SW480 (cell line): ENCODE measurements around the gene GSS.

Experiments
- DNase-seq: peaks from one replicate; pipeline ENCODE4 v3.0.0-alpha.2; 2016; ENCODE audit warnings: low spot score

GSS gene

DNA sequence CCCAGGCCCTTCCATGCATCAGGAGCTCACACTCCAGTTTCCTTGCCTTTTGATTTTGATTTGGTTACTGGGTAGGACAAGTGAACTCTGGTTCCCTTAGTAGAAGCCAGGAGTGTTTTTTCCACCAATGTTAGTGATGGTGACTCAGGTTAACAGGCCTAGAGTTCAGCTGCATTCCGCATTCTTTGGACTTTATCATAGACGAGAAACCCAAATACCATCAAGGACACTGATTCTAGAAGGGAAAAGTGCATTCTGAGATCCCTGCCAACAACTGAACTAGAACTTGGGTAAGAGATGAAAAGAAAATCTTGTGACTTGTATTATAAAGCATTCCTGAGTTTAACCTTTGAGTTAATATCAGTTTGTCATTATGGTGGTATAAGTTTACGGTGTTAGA, 8.9 kb downstream of the GSS start:
- no peak for DNase-seq

GRCh38 chr20:34945315-34946077, 10.1 kb downstream of the GSS start:
- no peak for DNase-seq

DNA sequence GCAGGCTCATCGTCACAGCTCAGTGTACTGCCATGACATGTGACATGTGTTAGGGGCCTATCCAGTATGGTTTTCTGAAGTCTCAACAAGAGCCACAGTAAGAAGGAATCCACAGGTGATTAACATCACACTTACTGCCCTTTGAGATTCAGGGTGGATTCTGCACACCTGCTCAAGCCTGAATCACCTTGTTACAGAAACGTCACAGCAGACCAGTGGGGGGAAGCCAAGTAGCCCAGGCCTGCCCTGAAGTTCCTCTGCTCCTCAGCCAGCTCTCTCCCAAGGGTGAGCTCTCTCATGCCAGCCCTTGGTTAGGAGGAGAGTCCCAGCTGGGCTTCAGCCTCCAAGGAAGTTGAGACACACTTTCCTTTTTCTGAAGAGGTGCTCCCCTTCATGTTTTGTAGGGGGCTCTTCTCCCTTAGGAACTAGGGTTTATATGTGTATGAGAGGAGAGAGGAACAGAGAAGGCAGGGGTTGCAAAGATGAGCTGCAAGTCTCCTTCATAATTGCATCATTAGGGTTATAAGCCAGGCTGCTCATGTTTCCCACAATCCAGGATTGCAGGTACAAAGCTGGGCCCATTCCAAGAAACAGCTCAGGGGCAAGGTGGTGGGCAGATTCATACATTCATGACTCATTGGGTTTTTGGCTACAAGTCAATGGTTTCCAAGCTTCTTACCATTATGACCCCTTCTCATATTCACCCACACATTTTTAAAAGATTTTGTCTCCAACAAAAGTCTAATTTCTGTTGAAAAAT, 11.6 kb downstream of the GSS start:
- DNase-seq = peak; percentile 41

GRCh38 chr20:34942301-34942700, 13.3 kb downstream of the GSS start:
- no peak for DNase-seq

GRCh38 chr20:34941226-34941625, 14.4 kb downstream of the GSS start:
- DNase-seq = no peak

DNA sequence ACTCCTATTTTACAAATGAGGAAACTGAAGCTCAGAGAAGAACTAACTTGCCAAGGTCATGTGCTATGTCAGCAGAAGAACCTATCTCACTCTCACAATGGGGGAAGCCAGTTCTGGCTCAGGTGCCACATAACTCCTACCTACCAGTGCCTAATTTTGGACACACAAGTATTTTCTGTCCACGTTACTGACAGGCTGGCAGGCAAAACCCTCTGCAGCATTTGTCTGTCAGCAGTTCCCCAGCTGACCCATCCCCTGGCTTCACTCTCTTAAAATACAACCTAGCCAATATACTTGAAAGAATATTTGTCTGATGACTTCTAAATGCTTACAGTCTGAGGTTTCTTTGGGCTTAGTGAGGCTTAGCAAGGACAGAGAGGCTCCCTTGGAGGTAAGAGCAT, 15.5 kb downstream of the GSS start:
- DNase-seq = no peak

DNA sequence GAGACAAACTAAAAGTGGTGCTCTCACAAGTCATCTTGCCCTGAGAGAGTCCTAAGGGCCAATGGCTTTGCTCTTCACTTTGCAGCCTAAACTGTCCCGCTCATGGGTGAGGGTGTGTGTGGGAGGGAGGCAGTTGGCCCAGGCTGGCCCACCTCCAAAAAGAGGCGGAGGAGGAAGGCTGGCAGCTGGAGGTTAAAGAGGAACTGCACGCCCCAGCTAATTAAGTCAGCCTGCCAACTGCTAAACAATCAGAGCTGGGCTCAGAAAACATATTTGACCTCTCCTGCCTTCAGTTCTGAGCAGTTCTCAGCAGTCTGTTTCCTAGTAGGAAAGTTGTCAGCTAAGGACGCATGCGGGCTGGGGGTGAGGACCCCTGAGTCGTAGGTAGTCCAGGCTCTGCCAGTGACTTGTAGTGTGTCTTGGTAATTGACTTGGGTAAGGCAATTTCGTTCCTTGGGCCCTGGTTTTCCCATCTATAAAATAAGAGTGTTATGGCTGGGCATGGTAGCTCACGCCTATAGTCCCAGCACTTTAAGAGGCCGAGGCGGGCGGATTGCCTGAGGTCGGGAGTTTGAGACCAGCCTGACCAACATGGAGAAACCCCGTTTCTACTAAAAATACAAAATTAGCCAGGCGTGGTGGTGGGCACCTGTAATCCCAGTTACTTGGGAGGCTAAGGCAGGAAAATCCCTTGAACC, 17.0 kb downstream of the GSS start:
- DNase-seq = no peak

DNA sequence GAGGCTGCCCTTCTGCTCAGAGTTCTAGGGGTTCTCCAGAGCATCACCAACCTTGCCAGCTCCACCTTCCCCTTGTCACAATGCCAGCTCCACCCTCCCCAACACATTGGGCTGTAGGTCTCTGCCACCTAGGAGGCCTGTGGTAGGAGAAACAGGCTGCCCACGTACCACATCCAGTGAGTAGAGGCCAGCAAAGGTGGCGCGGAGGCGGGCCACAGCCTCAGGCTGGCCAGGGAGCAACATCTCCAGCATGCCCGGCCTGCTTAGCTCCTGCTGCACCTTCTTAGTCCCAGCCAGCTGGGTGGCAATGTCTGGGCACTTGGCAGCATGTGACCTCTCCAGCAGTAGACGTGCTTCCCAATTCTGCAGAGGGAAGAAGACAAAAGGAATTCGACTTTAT, 23.8 kb downstream of the GSS start:
- DNase-seq = no peak

DNA sequence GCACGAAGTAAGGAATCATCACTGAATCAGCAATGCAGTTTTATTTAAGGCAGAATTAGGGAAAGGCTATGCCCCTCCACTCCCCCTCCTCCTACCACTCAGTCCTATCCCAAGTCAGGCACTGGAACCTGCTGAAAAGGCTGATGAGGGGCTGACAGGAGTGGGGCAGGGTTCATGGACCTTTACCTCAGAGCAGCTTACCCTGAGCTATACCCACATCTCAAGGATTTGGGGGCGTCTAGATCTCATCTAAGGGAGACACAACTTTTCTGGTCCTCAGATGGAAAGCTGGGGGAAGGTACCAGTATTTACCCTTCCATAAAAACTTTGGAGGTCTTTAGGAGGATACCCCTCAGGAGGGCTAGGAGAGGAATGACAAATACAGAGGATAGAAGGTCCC, 27.2 kb downstream of the GSS start:
- DNase-seq = no peak

DNA sequence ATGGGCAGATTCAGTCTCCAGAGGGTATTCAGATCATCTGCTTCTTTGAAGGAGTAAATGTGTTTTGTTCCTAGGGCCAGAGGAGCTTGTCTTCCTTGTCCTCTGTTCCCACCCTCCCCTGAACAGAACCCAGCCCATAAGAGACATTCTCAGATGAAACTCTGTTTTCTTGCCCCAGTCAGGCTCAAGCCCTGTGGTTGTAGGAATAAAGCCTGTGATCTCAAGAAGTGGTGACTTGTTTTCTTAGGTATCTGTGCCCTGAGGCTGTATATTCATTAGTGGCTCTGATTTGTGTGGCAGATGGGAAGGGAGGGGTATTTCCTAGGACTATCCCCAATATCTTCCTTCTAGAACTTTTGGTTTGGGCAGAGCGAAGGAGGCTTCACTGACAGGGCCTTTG, 27.9 kb downstream of the GSS start:
- DNase-seq = no peak

DNA sequence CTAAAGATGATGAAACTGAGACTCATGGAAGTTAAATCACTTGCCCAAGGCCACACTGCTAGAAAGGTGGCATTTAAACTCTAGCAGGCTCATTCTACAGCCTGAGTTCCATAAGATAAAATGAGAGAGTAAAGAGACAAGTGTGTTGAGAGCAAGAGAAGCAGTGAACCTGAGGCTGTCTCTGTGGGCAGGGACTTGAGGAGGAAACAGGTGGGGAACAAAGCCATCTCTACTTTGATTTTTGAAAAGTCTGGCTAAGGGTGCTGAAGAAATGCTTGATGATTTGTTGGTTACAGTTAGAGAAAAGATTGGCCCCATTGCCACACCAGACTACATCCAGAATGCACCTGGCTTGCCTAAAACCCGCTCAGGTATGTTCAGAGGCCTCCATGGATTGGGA, 29.0 kb downstream of the GSS start:
- no peak for DNase-seq

DNA sequence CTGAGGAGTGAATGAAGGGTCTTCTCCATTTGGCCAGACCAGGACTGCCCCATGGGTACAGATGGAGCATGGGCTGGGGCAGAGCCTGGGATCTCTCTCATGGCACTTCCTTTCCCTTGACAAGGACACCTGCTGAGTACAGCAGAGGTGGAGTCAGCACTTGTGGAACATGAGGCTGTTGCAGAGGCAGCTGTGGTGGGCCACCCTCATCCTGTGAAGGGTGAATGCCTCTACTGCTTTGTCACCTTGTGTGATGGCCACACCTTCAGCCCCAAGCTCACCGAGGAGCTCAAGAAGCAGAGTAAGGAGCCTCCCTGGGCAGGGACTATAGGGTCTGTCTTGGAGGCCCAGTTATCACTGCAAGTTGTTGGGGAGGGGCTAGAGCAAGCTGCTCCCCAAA, 29.6 kb downstream of the GSS start:
- DNase-seq = no peak

- no peak for DNase-seq
Observed at GRCh38 chr20:34925341-34925740, 30.3 kb downstream of the GSS start.

- no peak for DNase-seq
Observed at GRCh38 chr20:34923414-34923813, 32.2 kb downstream of the GSS start.

- DNase-seq = peak; percentile 42
Observed at GRCh38 chr20:34922654-34923381, 32.8 kb downstream of the GSS start.

- no peak for DNase-seq
Observed at GRCh38 chr20:34921436-34921835, 34.2 kb downstream of the GSS start.

DNA sequence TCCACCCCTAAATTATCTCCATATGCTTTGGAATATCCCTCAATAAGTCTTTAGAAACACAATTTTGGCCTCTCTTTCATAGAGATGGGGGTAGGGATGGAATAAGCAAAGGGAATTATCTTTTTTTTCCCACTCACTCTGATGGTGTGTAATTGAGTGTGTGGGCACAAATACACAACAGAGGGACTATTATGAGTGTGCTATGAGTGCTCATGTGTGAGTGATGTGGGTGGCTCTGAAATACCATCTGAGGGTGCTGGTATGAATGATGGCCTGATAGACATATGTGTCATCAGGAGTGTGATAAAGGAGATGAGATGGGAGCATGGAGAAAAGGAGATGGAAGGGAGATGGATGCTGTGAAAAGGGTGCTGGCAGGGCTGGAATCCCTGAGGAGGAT, 35.6 kb downstream of the GSS start:
- no peak for DNase-seq

- no peak for DNase-seq
Observed at GRCh38 chr20:34916774-34917354, 38.7 kb downstream of the GSS start.

- no peak for DNase-seq
Observed at GRCh38 chr20:34915749-34916455, 39.7 kb downstream of the GSS start.

- DNase-seq = no peak
Observed at GRCh38 chr20:34915131-34915530, 40.5 kb downstream of the GSS start.
